GM13976 (cell line): ENCODE results near the gene STK17B.

ENCODE experiments used
- DNase-seq: peaks from one replicate; pipeline ENCODE4 v3.0.0; 2012; ENCODE audit warnings: low spot score
- in situ Hi-C: fragments of 300-500 bp; cut with MboI; formaldehyde crosslinking; loops from one replicate; pipeline ENCODE4 v1.12.0; 2022; ENCODE audit warnings: low sequenced_read_pairs, mixed read lengths, inconsistent platforms; ENCODE audit not compliant: unreplicated experiment
- TF ChIP-seq, protein P1 (sequence below): IDR thresholded peaks from 2 replicates; pipeline ENCODE4 v1.5.1; 2012; ENCODE audit warnings: borderline replicate concordance, mild to moderate bottlenecking; ENCODE audit not compliant: insufficient read depth; ENCODE audit errors: extremely low read depth, missing control alignments, control extremely low read depth

STK17B gene

DNA sequence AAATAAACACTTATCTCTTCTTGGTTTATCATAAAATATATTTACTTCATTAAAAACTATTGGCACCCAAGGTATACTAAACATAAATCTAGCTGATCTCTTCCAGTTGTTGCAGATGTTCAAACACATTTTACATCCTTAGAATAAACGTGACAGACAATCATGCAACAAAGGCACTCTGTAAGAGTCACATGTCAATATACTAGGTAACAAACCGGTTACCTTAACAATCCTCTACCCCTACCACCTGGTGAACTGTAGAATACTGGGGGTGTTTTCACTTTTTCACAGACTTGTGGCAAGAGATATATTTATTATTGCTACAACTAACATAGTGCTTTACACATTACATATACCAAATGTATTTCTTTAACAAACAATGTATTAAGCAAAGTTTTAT is 15.8 kb downstream of the STK17B start:
- no peak for DNase-seq
- in situ Hi-C loops, result no loop called here
- TF ChIP-seq, protein P1, sequence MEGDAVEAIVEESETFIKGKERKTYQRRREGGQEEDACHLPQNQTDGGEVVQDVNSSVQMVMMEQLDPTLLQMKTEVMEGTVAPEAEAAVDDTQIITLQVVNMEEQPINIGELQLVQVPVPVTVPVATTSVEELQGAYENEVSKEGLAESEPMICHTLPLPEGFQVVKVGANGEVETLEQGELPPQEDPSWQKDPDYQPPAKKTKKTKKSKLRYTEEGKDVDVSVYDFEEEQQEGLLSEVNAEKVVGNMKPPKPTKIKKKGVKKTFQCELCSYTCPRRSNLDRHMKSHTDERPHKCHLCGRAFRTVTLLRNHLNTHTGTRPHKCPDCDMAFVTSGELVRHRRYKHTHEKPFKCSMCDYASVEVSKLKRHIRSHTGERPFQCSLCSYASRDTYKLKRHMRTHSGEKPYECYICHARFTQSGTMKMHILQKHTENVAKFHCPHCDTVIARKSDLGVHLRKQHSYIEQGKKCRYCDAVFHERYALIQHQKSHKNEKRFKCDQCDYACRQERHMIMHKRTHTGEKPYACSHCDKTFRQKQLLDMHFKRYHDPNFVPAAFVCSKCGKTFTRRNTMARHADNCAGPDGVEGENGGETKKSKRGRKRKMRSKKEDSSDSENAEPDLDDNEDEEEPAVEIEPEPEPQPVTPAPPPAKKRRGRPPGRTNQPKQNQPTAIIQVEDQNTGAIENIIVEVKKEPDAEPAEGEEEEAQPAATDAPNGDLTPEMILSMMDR, result no peak

DNA sequence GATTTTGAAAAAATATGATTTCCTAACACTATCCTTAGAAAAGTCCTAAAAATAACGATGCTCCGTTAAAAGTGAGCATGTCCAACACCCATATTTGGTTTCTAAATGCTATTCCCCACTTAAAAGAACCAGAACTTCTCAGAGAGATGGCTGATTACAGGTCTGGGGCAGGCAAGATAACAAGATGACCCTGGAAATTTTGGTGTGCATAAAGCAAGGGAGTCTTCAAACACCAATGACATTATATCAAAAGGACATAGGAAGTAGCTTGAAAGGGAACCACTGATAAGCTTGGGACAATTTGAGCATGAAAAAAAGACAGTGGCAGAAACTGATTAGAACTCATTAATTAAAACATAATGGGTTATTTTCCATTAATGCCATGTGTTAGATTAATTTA is 17.9 kb downstream of the STK17B start:
- TF ChIP-seq, protein P1, result no peak
- in situ Hi-C loops, result no loop called here
- no peak for DNase-seq

DNA sequence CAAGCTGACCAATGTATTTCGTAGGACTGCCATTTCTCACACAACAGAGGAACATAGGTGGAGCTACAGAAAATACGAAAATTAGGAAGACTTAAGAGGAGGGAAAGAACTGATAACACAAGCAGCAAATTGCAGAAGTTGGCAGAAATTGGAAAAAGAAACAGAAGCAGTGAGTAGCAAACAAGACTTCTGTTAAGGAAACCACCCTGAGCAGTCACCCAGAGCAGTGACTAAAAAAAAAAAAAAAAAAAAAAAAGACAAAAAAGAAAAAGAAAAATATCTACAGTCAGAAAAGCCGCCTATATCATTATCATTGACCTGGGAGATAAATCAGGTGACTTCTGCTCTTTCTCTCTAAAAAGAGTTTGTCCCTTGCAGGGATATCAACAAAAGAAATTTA is 21.4 kb downstream of the STK17B start:
- in situ Hi-C loops, result no loop called here
- TF ChIP-seq, protein P1, result no peak
- no peak for DNase-seq

DNA sequence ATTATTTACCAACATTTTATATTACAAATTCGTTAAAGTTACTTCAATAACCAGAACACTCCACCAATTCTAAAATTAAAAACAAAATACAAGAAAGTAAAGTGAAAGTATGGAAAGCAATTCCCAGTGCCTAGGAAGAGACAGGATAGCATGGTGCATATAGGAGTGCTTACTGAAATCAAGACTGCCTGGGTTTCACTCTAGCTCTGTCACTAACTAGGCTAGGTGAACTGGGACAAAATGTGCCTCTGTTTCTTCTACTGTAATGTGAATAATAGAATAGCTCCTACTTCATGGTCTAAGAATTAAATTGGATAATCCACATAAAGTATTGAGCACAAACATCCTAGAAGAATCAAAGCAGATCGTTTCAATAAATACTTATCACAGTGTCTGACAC is 22.6 kb downstream of the STK17B start:
- in situ Hi-C loops, result no loop called here
- no peak for DNase-seq
- TF ChIP-seq, protein P1, result no peak

DNA sequence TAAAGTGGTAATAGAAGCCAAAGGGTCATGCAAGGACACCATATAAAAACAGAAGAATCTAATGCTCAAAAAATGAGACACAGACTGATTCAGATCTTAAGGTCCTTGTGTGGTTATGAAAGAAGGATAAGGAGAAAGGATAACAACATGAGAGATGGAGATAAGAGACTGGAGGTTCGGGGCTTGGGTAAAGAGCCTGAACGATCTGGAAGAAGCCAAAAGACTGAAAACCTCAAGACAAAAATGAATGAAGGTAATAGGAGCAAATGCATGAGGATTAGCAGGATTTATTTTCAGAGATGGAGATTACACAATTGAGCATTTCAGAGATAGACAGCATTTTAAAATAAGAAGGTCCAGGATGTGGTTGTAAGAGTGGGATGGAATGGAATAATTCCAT is 26.1 kb downstream of the STK17B start:
- in situ Hi-C loops, result no loop called here
- TF ChIP-seq, protein P1, result no peak
- DNase-seq, result no peak

DNA sequence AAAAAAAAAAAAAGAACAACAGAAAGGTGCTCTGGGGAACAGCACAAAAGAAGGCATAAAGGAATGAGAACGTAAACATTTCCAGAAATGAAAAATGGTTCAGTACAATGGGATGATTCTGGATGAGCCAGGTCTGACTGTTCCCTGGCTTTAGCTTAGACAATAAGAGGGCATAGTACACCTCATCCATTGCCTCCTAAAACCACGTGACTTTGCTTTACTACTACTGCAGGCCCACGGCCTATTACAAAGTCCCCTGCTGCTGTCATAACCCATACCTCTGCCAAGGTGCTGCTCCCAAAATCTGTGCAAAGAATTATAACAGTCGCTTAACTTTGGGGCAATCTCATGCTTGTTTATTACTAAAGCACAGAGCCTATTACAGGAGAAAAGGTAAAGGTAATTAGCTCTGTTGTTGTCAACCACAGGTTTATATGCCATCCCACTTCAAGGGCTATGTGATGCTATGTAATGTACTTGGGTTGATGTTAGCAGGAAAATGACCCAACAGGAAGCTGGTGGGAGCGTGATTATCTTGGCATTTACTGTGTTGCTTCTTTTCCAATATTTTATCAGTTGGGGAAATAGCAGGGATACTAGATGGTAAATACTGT is 26.8 kb downstream of the STK17B start:
- TF ChIP-seq, protein P1, result no peak
- in situ Hi-C loops, result no loop called here
- DNase-seq, result no peak
